K562 (cell line): ENCODE measurements around the gene RTN4. TPM values are rescaled to one million over a fixed set of nuclear protein-coding genes. Genes with fewer than 3 reads are reported as not detected.

ENCODE experiments used
- ATAC-seq: fragments of 200-7000 bp; cut with Tn5 transposase; 3 replicates; pipeline ENCODE4 v1.9.1; 2020; ENCODE audit warnings: moderate library complexity
- BruUV-seq: library from RNA; stranded (reverse); fragments of 400-500 nt; replicated peaks from 2 replicates; lab custom pipeline; 2021; lab: Mats Ljungman, UMichigan
- CTCF ChIA-PET: fragments of 300-600 bp; formaldehyde crosslinking; extraction: SDS; loops from one replicate; lab custom pipeline; 2021; ENCODE audit warnings: low intra/inter-chr PET ratio; lab: Yijun Ruan, JAX
- POLR2A ChIA-PET: fragments of 300-600, 350-650 bp; sonication (Branson Sonifier 250); formaldehyde crosslinking; extraction: SDS; loops from one replicate; lab custom pipeline; 2021; ENCODE audit warnings: antibody characterized with exemption, inconsistent platforms; lab: Yijun Ruan, JAX
- DNase-seq, 4 experiments: peaks; one replicate each; pipeline versions ENCODE4 v3.0.0 to v3.0.0-alpha.2; 2011 to 2018; ENCODE audit warnings: low spot score in 3 of 4, mixed read lengths in 3 of 4; ENCODE audit errors: extremely low read depth in 1 of 4
- FAIRE-seq: peaks from 2 replicates; lab custom pipeline; 2011; peaks lifted over from hg19 to GRCh38; lab: Jason Lieb, UNC
- H2AFZ ChIP-seq: 2 replicates; pipeline ENCODE4 v1.6.0; 2011; ENCODE audit warnings: low read depth, low read length, control low read depth, inconsistent platforms
- H3K27ac ChIP-seq: fragments of 200-600 bp; 3 replicates; pipeline ENCODE4 v1.8.0; 2011; ENCODE audit warnings: low read depth, mild to moderate bottlenecking, control low read depth, inconsistent platforms, low read length, moderate library complexity, mixed read lengths; ENCODE audit errors: extremely low read depth
- H3K27me3 ChIP-seq, 2 experiments: fragments of 300-600 bp in 1 of 2; 2 replicates in 1 of 2; 3 replicates in 1 of 2; pipeline versions ENCODE4 v1.6.0 to v1.8.0; 2011; ENCODE audit warnings: inconsistent platforms in 2 of 2, low read length in 2 of 2, mild to moderate bottlenecking in 1 of 2, mixed read lengths in 1 of 2, moderate library complexity in 1 of 2; ENCODE audit not compliant: control insufficient read depth in 2 of 2, insufficient read depth in 2 of 2
- H3K36me3 ChIP-seq: fragments of 300-600 bp; 3 replicates; pipeline ENCODE4 v1.8.0; 2011; ENCODE audit warnings: mild to moderate bottlenecking, low read length, inconsistent platforms; ENCODE audit not compliant: control insufficient read depth, insufficient read depth
- H3K4me1 ChIP-seq, 2 experiments: fragments of 200-600 bp in 1 of 2; replicated peaks in 1 of 2; 2 replicates in 1 of 2; 3 replicates in 1 of 2; pipeline versions ENCODE4 v1.5.1 to v1.8.0; 2011; ENCODE audit warnings: inconsistent platforms in 2 of 2, low read length in 2 of 2, mild to moderate bottlenecking in 1 of 2, mixed read lengths in 1 of 2, moderate library complexity in 1 of 2; ENCODE audit not compliant: control insufficient read depth in 2 of 2, insufficient read depth in 2 of 2
- H3K4me2 ChIP-seq: 2 replicates; pipeline ENCODE4 v1.6.1; 2011; ENCODE audit warnings: low read length, control low read depth, inconsistent platforms, mixed read lengths; ENCODE audit not compliant: insufficient read depth
- H3K4me3 ChIP-seq: fragments of 200-600 bp; sonication (generic), shearing (Covaris generic); 2 replicates; pipeline ENCODE4 v1.5.1; 2016; ENCODE audit warnings: control low read depth, inconsistent platforms
- H3K79me2 ChIP-seq: fragments of 200-600 bp; 3 replicates; pipeline ENCODE4 v1.8.0; 2011; ENCODE audit warnings: low read length, inconsistent platforms; ENCODE audit not compliant: control insufficient read depth, insufficient read depth
- H3K9ac ChIP-seq, 2 experiments: 2 replicates each; pipeline versions ENCODE4 v1.6.0 to v1.6.1; 2011; ENCODE audit warnings: low read depth in 2 of 2, low read length in 2 of 2, control low read depth in 1 of 2, inconsistent platforms in 1 of 2, mild to moderate bottlenecking in 1 of 2, mixed read lengths in 1 of 2; ENCODE audit not compliant: insufficient read depth in 1 of 2
- H3K9me1 ChIP-seq: one replicate; pipeline ENCODE4 v1.6.0; 2011; ENCODE audit warnings: inconsistent platforms, mild to moderate bottlenecking, low read length, moderate library complexity; ENCODE audit not compliant: control insufficient read depth, insufficient read depth
- H3K9me3 ChIP-seq: replicated peaks from 2 replicates; pipeline ENCODE4 v1.5.1; 2011; ENCODE audit warnings: low read depth, low read length, inconsistent platforms; ENCODE audit not compliant: control insufficient read depth, insufficient read depth
- H4K20me1 ChIP-seq: replicated peaks from 2 replicates; pipeline ENCODE4 v1.6.1; 2011; ENCODE audit warnings: low read length, inconsistent platforms, mixed read lengths; ENCODE audit not compliant: control insufficient read depth, insufficient read depth
- CHD2 ChIP-seq: IDR thresholded peaks from 2 replicates; pipeline ENCODE4 v1.6.1; 2011; ENCODE audit warnings: low read depth, low read length
- DMBX1 ChIP-seq: fragments of 250-450 bp; sonication (Bioruptor Pico); IDR thresholded peaks from 2 replicates; pipeline ENCODE4 v1.8.0; 2022; ENCODE audit warnings: inconsistent platforms, mild to moderate bottlenecking, moderate library complexity, borderline replicate concordance
- EGR1 ChIP-seq: fragments of 450-650 bp; conservative IDR thresholded peaks from 2 replicates; pipeline ENCODE4 v1.6.1; 2017; ENCODE audit warnings: mild to moderate bottlenecking
- HSF4 ChIP-seq: fragments of 250-450 bp; sonication (Bioruptor Pico); IDR thresholded peaks from 2 replicates; pipeline ENCODE4 v2.1.2; 2022; ENCODE audit warnings: mild to moderate bottlenecking, moderate library complexity, borderline replicate concordance
- MAZ ChIP-seq, 2 experiments: fragments of 450-650 bp in 1 of 2; sonication (generic) in 1 of 2; formaldehyde crosslinking; IDR thresholded peaks in 1 of 2; conservative IDR thresholded peaks in 1 of 2; 2 replicates each; pipeline versions ENCODE4 v1.4.0 to v1.5.0; 2020; ENCODE audit warnings: mild to moderate bottlenecking in 1 of 2, missing genetic modification reagents in 1 of 2
- MYNN ChIP-seq, 2 experiments: sonication (generic); formaldehyde crosslinking in 1 of 2; IDR thresholded peaks; 2 replicates each; pipeline versions ENCODE4 v1.5.0 to v1.6.1; 2016 to 2020; ENCODE audit warnings: antibody characterized with exemption in 1 of 2, missing genetic modification reagents in 1 of 2
- SRSF1 ChIP-seq: fragments of 200-400 bp; formaldehyde crosslinking; IDR thresholded peaks from 2 replicates; pipeline ENCODE4 v1.6.1; 2017; ENCODE audit warnings: mild to moderate bottlenecking, low read depth, low read length, moderate library complexity
- XRCC4 ChIP-seq: IDR thresholded peaks from one replicate; pipeline ENCODE4 v1.6.1; 2011; ENCODE audit not compliant: insufficient read depth, insufficient read length; ENCODE audit errors: extremely low read depth
- ZNF121 ChIP-seq: sonication (generic); formaldehyde crosslinking; conservative IDR thresholded peaks from 2 replicates; pipeline ENCODE4 v1.8.0; 2022; ENCODE audit warnings: missing genetic modification reagents
- WGBS: fragments of 100-300 bp; shearing (Covaris generic); methylation state at CpG from one replicate; pipeline ENCODE4 v1.1.6; 2016; ENCODE audit warnings: low coverage, mixed read lengths; ENCODE audit not compliant: insufficient coverage; ENCODE audit errors: missing lambda C conversion rate; 5-methylcytosine and 5-hydroxymethylcytosine counted together
- in situ Hi-C: fragments of 300-500 bp; cut with MboI; formaldehyde crosslinking; loops from 4 replicates; pipeline ENCODE4 v1.15.0; 2018; ENCODE audit warnings: inconsistent platforms, mixed read lengths
- intact Hi-C: fragments of 100-400 bp; cut with micrococcal nuclease; formaldehyde crosslinking; loops from 2 replicates; pipeline ENCODE4 v1.14.2; 2022
- polyA plus RNA-seq, 8 experiments: library from polyadenylated mRNA; depleted of rRNA in 4 of 8; stranded (reverse) in 5 of 8; unstranded in 3 of 8; fragments of >200 nt; fragmentation: Nextera tagmentation in 2 of 8; fragmentation: Illumina TruSeq in 1 of 8; extraction: Ambion mirVana in 2 of 8; extraction: Trizol in 1 of 8; gene quantifications; 2 replicates each; pipeline versions ENCODE4 v1.2.1 to v1.2.3, GENCODE V29; 2011 to 2014; ENCODE audit warnings: inconsistent platforms in 1 of 8, missing spikeins in 1 of 8
- total RNA-seq, 7 experiments: library from RNA; depleted of rRNA in 6 of 7; stranded (reverse); fragments of >200 nt in 6 of 7; fragmentation: Illumina TruSeq in 2 of 7; extraction: Trizol in 2 of 7; gene quantifications; 2 replicates each; pipeline versions ENCODE4 v1.2.1 to v1.2.3, GENCODE V29; 2011 to 2021; ENCODE audit warnings: low replicate concordance in 1 of 7
- TF ChIP-seq, protein P1 (sequence below): fragments of 450-650 bp; formaldehyde crosslinking; IDR thresholded peaks from 2 replicates; pipeline ENCODE4 v1.4.0; 2020; ENCODE audit warnings: mild to moderate bottlenecking, moderate library complexity

The RTN4 gene
- total and polyA plus RNA-seq, 9 of the 15 experiments (the other 6 are each of a cell fraction or from before 2014, with no cell fraction given): 73.0 to 248 (median 116) TPM

DNA sequence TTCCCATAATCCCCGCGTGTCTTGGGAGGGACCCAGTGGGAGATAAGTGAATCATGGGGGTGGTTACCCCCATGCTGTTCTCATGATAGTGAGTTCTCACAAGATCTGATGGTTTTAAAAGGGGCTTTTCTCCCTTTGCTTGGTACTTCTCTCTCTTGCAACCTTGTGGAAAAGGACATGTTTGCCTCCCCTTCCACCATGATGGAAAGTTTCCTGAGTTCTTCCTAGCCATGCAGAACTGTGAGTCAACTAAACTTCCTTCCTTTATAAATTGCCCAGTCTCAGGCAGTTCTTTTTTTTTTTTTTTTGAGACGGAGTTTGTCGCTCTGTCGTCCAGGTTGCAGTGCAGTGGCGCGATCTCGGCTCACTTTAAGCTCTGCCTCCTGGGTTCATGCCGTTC is 26.5 kb upstream of the RTN4 start:
- Histone ChIP-seq H3K36me3 (no peaks in the 10 kb centered on the region), H3K27me3 (no peaks in the 10 kb centered on the region), H3K9ac (no peak overlapping the region), H3K9me1 (no peaks in the 10 kb centered on the region), H3K4me2 (no peak overlapping the region), H3K4me3 (no peak overlapping the region), H4K20me1 (no peaks in the 10 kb centered on the region), H2AFZ (peak overlapping the region; percentile 64), H3K79me2 (no peaks in the 10 kb centered on the region), H3K9me3 (no peaks in the 10 kb centered on the region; the same call in 1 of the 2 replicates), H3K4me1 (no peaks in the 10 kb centered on the region), H3K27ac (no peak overlapping the region)
- FAIRE-seq (no peak), DNase-seq (no peak), ATAC-seq (no peak; the same call in 2 of the 3 replicates)
- no TSS peak for BruUV-seq
- TF ChIP-seq XRCC4 (no peak), DMBX1 (no peak), SRSF1 (no peak), MAZ (CRISPR knock-in tag; conservative IDR thresholded peaks at IDR 0.05 in 1 of 2, IDR thresholded peaks at IDR 0.05 in 1 of 2) (no peak), EGR1 (no peak), HSF4 (CRISPR knock-in tag) (no peak), CHD2 (no peak), MYNN (IDR thresholded peaks at IDR 0.05) (no peak), MYNN (CRISPR knock-in tag; IDR thresholded peaks at IDR 0.05) (no peak), ZNF121 (CRISPR knock-in tag) (no peak)
- TF ChIP-seq, protein P1, sequence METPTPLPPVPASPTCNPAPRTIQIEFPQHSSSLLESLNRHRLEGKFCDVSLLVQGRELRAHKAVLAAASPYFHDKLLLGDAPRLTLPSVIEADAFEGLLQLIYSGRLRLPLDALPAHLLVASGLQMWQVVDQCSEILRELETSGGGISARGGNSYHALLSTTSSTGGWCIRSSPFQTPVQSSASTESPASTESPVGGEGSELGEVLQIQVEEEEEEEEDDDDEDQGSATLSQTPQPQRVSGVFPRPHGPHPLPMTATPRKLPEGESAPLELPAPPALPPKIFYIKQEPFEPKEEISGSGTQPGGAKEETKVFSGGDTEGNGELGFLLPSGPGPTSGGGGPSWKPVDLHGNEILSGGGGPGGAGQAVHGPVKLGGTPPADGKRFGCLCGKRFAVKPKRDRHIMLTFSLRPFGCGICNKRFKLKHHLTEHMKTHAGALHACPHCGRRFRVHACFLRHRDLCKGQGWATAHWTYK (CRISPR knock-in tag): no peak
- 66% methylated on average over 9 of the region's 9 CpGs for WGBS
- intact Hi-C loops (no loop called here), in situ Hi-C loops (no loop called here)
- POLR2A ChIA-PET: interaction anchor here (0.6 to 0.9 kb wide), 2 partner anchors 28 to 489 kb away, joined by 3 to 5 read pairs; no protein-coding TSS in a partner anchor
- CTCF ChIA-PET: no interaction called here
